GM12892 (cell line): ENCODE results near the gene TUT7.

Source experiments
- POLR2A ChIP-seq: IDR thresholded peaks from 2 replicates; pipeline ENCODE4 v1.6.1; 2011; ENCODE audit warnings: low read depth, low read length, control low read depth
- TAF1 ChIP-seq: IDR thresholded peaks from 2 replicates; pipeline ENCODE4 v1.6.1; 2011; ENCODE audit warnings: low read depth, mild to moderate bottlenecking, control low read depth, low read length, borderline replicate concordance

GRCh38 chr9:86298873-86299272 is 55.3 kb downstream of the TUT7 start:
- TF ChIP-seq POLR2A = no peak
- no peak for TF ChIP-seq TAF1
